Ishikawa (cell line): ENCODE results near the gene ANO9.

Experiments used
- CEBPB ChIP-seq: IDR thresholded peaks from 2 replicates; pipeline ENCODE4 v1.6.1; 2012
- CREB1 ChIP-seq: IDR thresholded peaks from 2 replicates; pipeline ENCODE4 v1.6.1; 2012; ENCODE audit warnings: low read depth
- EGR1 ChIP-seq: IDR thresholded peaks from 2 replicates; pipeline ENCODE4 v1.6.1; 2012
- EP300 ChIP-seq: IDR thresholded peaks from 2 replicates; pipeline ENCODE4 v1.6.1; 2012; ENCODE audit warnings: borderline replicate concordance
- FOXM1 ChIP-seq: IDR thresholded peaks from 2 replicates; pipeline ENCODE4 v1.6.1; 2012; ENCODE audit warnings: low read depth, borderline replicate concordance
- NFIC ChIP-seq: IDR thresholded peaks from 2 replicates; pipeline ENCODE4 v1.6.1; 2012
- RAD21 ChIP-seq: IDR thresholded peaks from 2 replicates; pipeline ENCODE4 v1.6.1; 2012; ENCODE audit warnings: low read depth
- REST ChIP-seq: IDR thresholded peaks from 2 replicates; pipeline ENCODE4 v1.6.1; 2012; ENCODE audit warnings: low read depth, mild to moderate bottlenecking
- YY1 ChIP-seq: IDR thresholded peaks from 2 replicates; pipeline ENCODE4 v1.6.1; 2012; ENCODE audit warnings: low read depth
- ZBTB7A ChIP-seq: IDR thresholded peaks from 2 replicates; pipeline ENCODE4 v1.6.1; 2012; ENCODE audit warnings: low read depth
- TF ChIP-seq, protein P1 (sequence below): IDR thresholded peaks from 2 replicates; pipeline ENCODE4 v1.6.1; 2012

DNA sequence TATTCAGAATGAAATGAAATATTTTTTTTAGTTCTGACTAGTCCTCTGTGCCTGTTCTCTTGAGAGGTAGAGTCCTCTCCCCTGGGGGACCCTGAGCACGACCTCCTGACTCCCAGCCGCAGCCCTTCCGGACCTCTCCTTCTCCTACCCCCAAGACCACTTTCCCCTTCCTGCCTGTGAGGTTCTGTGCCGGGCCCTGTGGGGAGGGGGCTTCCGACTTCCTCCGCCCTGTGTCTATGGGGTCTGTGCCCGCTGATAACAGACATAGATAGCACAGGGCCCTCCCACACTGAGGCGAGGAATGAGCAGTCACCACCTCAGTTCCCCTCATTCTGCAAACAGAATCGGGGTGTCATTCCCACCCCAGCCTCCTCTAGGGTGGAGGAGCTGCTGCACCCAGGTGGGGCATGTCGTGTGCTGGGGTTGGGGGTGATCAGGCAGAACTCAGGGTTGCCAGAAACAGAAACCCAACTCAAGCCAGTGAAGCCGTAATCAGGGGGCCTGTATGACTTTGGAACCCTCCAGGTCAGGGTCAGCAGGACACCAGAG is 59.7 kb downstream of the ANO9 start:
- TF ChIP-seq, protein P1, sequence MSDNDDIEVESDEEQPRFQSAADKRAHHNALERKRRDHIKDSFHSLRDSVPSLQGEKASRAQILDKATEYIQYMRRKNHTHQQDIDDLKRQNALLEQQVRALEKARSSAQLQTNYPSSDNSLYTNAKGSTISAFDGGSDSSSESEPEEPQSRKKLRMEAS: no peak
- no peak for TF ChIP-seq RAD21
- no peak for TF ChIP-seq NFIC
- no peak for TF ChIP-seq FOXM1
- TF ChIP-seq CEBPB: no peak
- no peak for TF ChIP-seq EGR1
- no peak for TF ChIP-seq REST
- TF ChIP-seq ZBTB7A: no peak
- TF ChIP-seq EP300: no peak
- no peak for TF ChIP-seq CREB1
- no peak for TF ChIP-seq YY1
